GM21367 (cell line): ENCODE data around the gene FAM53C.

ENCODE experiments used
- ATAC-seq: cut with Tn5 transposase; IDR thresholded peaks from one replicate; pipeline ENCODE4 v1.9.1; 2021; ENCODE audit not compliant: unreplicated experiment

The FAM53C gene

GRCh38 chr5:138351056-138351455 is 13.0 kb downstream of the FAM53C start:
- ATAC-seq: no peak

GRCh38 chr5:138351517-138351916 is 13.5 kb downstream of the FAM53C start:
- no peak for ATAC-seq

GRCh38 chr5:138352071-138352721 is 14.1 kb downstream of the FAM53C start, which contains the start of gene KDM3B:
TSS of gene KDM3B (plus strand) at chr5:138352685. CDS start at chr5:138352796, 111 bp downstream.
- peak; percentile 44 for ATAC-seq

GRCh38 chr5:138352722-138353559 is 14.9 kb downstream of the FAM53C start:
- peak; percentile 30 for ATAC-seq

- ATAC-seq: no peak
Measured at GRCh38 chr5:138353560-138354080, 15.6 kb downstream of the FAM53C start.

GRCh38 chr5:138354387-138354786 is 16.3 kb downstream of the FAM53C start:
- ATAC-seq: no peak

GRCh38 chr5:138354926-138355378 is 16.9 kb downstream of the FAM53C start:
- ATAC-seq: peak; percentile 47

GRCh38 chr5:138359621-138360020 is 21.6 kb downstream of the FAM53C start:
- ATAC-seq: no peak

GRCh38 chr5:138360941-138361452 is 22.9 kb downstream of the FAM53C start:
- no peak for ATAC-seq

GRCh38 chr5:138364576-138364975 is 26.5 kb downstream of the FAM53C start:
- no peak for ATAC-seq

- no peak for ATAC-seq
Measured at GRCh38 chr5:138366632-138367382, 28.7 kb downstream of the FAM53C start.

GRCh38 chr5:138369261-138369660 is 31.2 kb downstream of the FAM53C start:
- ATAC-seq: no peak

- no peak for ATAC-seq
Measured at GRCh38 chr5:138369706-138370105, 31.6 kb downstream of the FAM53C start.

- ATAC-seq: no peak
Measured at GRCh38 chr5:138370537-138370936, 32.5 kb downstream of the FAM53C start.

- ATAC-seq: no peak
Measured at GRCh38 chr5:138371454-138371853, 33.4 kb downstream of the FAM53C start.

- peak; percentile 66 for ATAC-seq
Measured at GRCh38 chr5:138372225-138372624, 34.2 kb downstream of the FAM53C start.

- no peak for ATAC-seq
Measured at GRCh38 chr5:138372653-138373052, 34.6 kb downstream of the FAM53C start.

- no peak for ATAC-seq
Measured at GRCh38 chr5:138382347-138382746, 44.3 kb downstream of the FAM53C start.

GRCh38 chr5:138385660-138386059 is 47.6 kb downstream of the FAM53C start:
- no peak for ATAC-seq

GRCh38 chr5:138386290-138386689 is 48.2 kb downstream of the FAM53C start:
- ATAC-seq: no peak

- ATAC-seq: no peak
Measured at GRCh38 chr5:138389332-138389731, 51.3 kb downstream of the FAM53C start.
